Stomach smooth muscle (tissue), 2 donors: ENCODE data around the gene IZUMO1.
"Not testable (repeated sequence)": the region's sequence is repeated elsewhere in the genome, so short reads cannot be mapped to it uniquely, and the experiment has no call there.

ENCODE experiments used
- H3K27ac ChIP-seq: one replicate; pipeline ENCODE4 v1.7.0; 2013; ENCODE audit warnings: mild to moderate bottlenecking, low read length, inconsistent platforms
- H3K27me3 ChIP-seq, 2 donors: one replicate each; pipeline ENCODE4 v1.7.0; 2013; ENCODE audit warnings: low read length in 2 of 2; ENCODE audit not compliant: insufficient read depth in 2 of 2, control insufficient read depth in 1 of 2
- H3K36me3 ChIP-seq, 2 donors: one replicate each; pipeline ENCODE4 v1.7.0; 2013; ENCODE audit warnings: low read length in 2 of 2; ENCODE audit not compliant: control insufficient read depth in 2 of 2, insufficient read depth in 2 of 2
- H3K4me1 ChIP-seq: one replicate; pipeline ENCODE4 v1.7.0; 2013; ENCODE audit warnings: low read length; ENCODE audit not compliant: control insufficient read depth, insufficient read depth
- H3K4me3 ChIP-seq, 2 donors: one replicate each; pipeline ENCODE4 v1.7.0; 2013; ENCODE audit warnings: low read length in 2 of 2
- H3K9ac ChIP-seq, 2 donors: one replicate each; pipeline ENCODE4 v1.7.0; 2013; ENCODE audit warnings: low read length in 2 of 2, mild to moderate bottlenecking in 1 of 2
- H3K9me3 ChIP-seq, 2 donors: one replicate each; pipeline ENCODE4 v1.7.0; 2013; ENCODE audit warnings: low read length in 2 of 2; ENCODE audit not compliant: control insufficient read depth in 2 of 2
- donor health status: healthy.
- donor health status: Pancreatic carcinoma.

IZUMO1 gene

GRCh38 chr19:48711106-48711662 lies 35.5 kb downstream of the IZUMO1 start:
- H3K27ac ChIP-seq = no peak overlapping the region
- H3K4me3 ChIP-seq = no peak overlapping the region
- no peaks in the 10 kb centered on the region for H3K36me3 ChIP-seq
- no peak overlapping the region for H3K9ac ChIP-seq
- no peaks in the 10 kb centered on the region for H3K27me3 ChIP-seq
- no peaks in the 10 kb centered on the region for H3K9me3 ChIP-seq
- peaks cover 30% of the 10 kb centered on the region for H3K4me1 ChIP-seq

GRCh38 chr19:48708471-48708870 lies 38.2 kb downstream of the IZUMO1 start:
- Histone ChIP-seq H3K27ac (no peak overlapping the region), H3K9ac (no peak overlapping the region), H3K9me3 (no peaks in the 10 kb centered on the region), H3K4me3 (no peak overlapping the region), H3K36me3 (peaks cover 0 to 4% of the 10 kb centered on the region in 2 donors), H3K27me3 (no peaks in the 10 kb centered on the region), H3K4me1 (peaks cover 10% of the 10 kb centered on the region)

GRCh38 chr19:48705431-48705830 lies 41.3 kb downstream of the IZUMO1 start:
- Histone ChIP-seq H3K27ac (no peak overlapping the region), H3K27me3 (no peaks in the 10 kb centered on the region), H3K4me3 (no peak overlapping the region), H3K9me3 (no peaks in the 10 kb centered on the region), H3K4me1 (no peaks in the 10 kb centered on the region), H3K36me3 (peaks cover 0 to 5% of the 10 kb centered on the region in 2 donors), H3K9ac (no peak overlapping the region)

- H3K4me3 ChIP-seq = no peak overlapping the region
- no peak overlapping the region for H3K27ac ChIP-seq
- peaks cover 0 to 3% of the 10 kb centered on the region in 2 donors for H3K27me3 ChIP-seq
- peaks cover 0 to 5% of the 10 kb centered on the region in 2 donors for H3K36me3 ChIP-seq
- no peaks in the 10 kb centered on the region for H3K4me1 ChIP-seq
- H3K9me3 ChIP-seq = no peaks in the 10 kb centered on the region
- no peak overlapping the region for H3K9ac ChIP-seq
Measured at GRCh38 chr19:48703316-48703715, 43.4 kb downstream of the IZUMO1 start.

GRCh38 chr19:48702701-48703100 lies 44.0 kb downstream of the IZUMO1 start:
- Histone ChIP-seq H3K27me3 (peaks cover 3 to 7% of the 10 kb centered on the region in 2 donors), H3K4me1 (no peaks in the 10 kb centered on the region)

GRCh38 chr19:48698046-48698445 lies 48.7 kb downstream of the IZUMO1 start:
- H3K27me3 ChIP-seq = peaks cover 16 to 23% of the 10 kb centered on the region in 2 donors
- no peak overlapping the region for H3K9ac ChIP-seq
- H3K4me1 ChIP-seq = no peaks in the 10 kb centered on the region
- H3K4me3 ChIP-seq = no peak overlapping the region
- H3K36me3 ChIP-seq = no peaks in the 10 kb centered on the region
- no peak overlapping the region for H3K27ac ChIP-seq
- H3K9me3 ChIP-seq = no peaks in the 10 kb centered on the region

More at GRCh38 chr19:48702701-48703100, 44.0 kb downstream of the IZUMO1 start:
- Histone ChIP-seq H3K4me3 (no peak overlapping the region), H3K36me3 (peaks cover 0 to 5% of the 10 kb centered on the region in 2 donors), H3K27ac (no peak overlapping the region), H3K9me3 (no peaks in the 10 kb centered on the region), H3K9ac (no peak overlapping the region)

- Histone ChIP-seq H3K36me3 (no peaks in the 10 kb centered on the region), H3K27ac (no peak overlapping the region), H3K27me3 (peaks cover 16 to 23% of the 10 kb centered on the region in 2 donors), H3K9me3 (no peaks in the 10 kb centered on the region), H3K4me3 (peak overlapping the region in 1 of 2 donors; percentile 8), H3K4me1 (no peaks in the 10 kb centered on the region), H3K9ac (no peak overlapping the region)
Measured at GRCh38 chr19:48696353-48697010, 50.2 kb downstream of the IZUMO1 start.

- Histone ChIP-seq H3K36me3 (no peaks in the 10 kb centered on the region), H3K9ac (peak within 1 kb of the TSS in 1 of 2 donors; percentile 42), H3K27me3 (peaks cover 16 to 23% of the 10 kb centered on the region in 2 donors), H3K27ac (no peak within 1 kb of the TSS), H3K4me1 (no peaks in the 10 kb centered on the region), H3K4me3 (peak within 1 kb of the TSS in 1 of 2 donors; percentile 8), H3K9me3 (no peaks in the 10 kb centered on the region)
Measured at GRCh38 chr19:48695743-48696352, 50.9 kb downstream of the IZUMO1 start, which contains the start of gene FUT2. TSS of gene FUT2 (plus strand) at chr19:48695971. CDS start at chr19:48702957, 6,986 bp downstream.

- not testable (repeated sequence) for H3K9ac ChIP-seq, H3K4me1 ChIP-seq, H3K27ac ChIP-seq, H3K4me3 ChIP-seq, H3K9me3 ChIP-seq, H3K36me3 ChIP-seq
- H3K27me3 ChIP-seq = peaks cover 16 to 20% of the 10 kb centered on the region in 2 donors
Measured at GRCh38 chr19:48693629-48694028, 53.1 kb downstream of the IZUMO1 start.
